ENCODE results near the gene FKBP3.

The FKBP3 gene

GRCh38 chr14:45078323-45078722 lies 56.0 kb downstream of the FKBP3 start:
- TF ChIP-seq, protein P1, sequence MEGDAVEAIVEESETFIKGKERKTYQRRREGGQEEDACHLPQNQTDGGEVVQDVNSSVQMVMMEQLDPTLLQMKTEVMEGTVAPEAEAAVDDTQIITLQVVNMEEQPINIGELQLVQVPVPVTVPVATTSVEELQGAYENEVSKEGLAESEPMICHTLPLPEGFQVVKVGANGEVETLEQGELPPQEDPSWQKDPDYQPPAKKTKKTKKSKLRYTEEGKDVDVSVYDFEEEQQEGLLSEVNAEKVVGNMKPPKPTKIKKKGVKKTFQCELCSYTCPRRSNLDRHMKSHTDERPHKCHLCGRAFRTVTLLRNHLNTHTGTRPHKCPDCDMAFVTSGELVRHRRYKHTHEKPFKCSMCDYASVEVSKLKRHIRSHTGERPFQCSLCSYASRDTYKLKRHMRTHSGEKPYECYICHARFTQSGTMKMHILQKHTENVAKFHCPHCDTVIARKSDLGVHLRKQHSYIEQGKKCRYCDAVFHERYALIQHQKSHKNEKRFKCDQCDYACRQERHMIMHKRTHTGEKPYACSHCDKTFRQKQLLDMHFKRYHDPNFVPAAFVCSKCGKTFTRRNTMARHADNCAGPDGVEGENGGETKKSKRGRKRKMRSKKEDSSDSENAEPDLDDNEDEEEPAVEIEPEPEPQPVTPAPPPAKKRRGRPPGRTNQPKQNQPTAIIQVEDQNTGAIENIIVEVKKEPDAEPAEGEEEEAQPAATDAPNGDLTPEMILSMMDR (IDR thresholded peaks at IDR 0.05; ENCODE audit: insufficient read depth, missing control alignments): no peak
- no peak for DNase-seq (ENCODE audit: insufficient read length, low spot score)
- FAIRE-seq: no peak

DNA sequence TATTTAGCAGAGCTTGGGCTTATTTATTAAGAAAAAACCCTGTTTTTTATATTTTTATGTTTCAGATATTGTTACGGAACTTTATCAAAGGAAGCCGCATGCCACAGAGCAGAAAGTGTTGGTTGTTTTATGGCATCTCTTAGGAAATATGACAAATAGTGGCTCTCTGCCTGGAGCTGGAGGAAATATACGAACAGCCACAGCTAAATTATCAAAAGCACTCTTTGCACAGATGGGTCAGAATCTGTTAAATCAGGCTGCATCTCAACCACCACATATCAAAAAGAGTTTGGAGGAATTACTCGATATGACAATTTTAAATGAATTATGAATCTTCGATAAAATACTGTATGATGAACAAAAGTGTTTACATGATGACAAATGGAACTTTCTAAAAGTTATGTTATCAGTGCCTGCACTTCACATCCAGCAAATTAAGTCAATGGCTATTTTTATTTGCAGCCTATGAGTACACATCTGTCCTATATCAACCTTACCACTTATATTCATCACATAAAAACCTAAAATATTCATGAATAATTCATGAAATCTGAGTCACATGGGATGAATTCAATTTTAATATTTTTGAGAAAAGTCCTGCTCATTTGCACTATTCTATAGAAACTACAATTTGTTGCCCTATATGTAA lies 60.9 kb downstream of the FKBP3 start:
- TF ChIP-seq, protein P1 (IDR thresholded peaks at IDR 0.05; ENCODE audit: insufficient read depth, missing control alignments): no peak
- FAIRE-seq: peak; percentile 69
- DNase-seq (ENCODE audit: insufficient read length, low spot score): no peak

DNA sequence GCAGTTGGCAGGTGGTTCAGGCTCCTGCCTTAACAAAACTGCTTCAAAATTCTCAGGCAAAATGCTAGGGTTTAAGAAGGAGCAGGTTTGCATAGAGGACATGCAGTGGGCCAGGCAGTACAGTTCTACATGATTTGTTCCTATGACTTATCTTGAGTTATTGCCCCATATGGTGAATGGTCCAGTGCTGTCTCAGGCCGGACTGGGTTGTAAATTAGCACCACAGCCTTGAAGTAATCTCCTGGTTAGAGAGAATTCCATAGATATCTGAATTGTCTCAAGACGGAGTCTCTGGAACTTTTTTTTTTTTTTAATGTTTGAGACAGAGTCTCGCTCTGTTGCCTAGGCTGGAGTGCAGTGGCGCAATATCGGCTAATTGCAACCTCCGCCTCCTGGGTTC lies 62.2 kb downstream of the FKBP3 start:
- FAIRE-seq (no peak), DNase-seq (ENCODE audit: insufficient read length, low spot score) (no peak)
- TF ChIP-seq, protein P1 (IDR thresholded peaks at IDR 0.05; ENCODE audit: insufficient read depth, missing control alignments): no peak

DNA sequence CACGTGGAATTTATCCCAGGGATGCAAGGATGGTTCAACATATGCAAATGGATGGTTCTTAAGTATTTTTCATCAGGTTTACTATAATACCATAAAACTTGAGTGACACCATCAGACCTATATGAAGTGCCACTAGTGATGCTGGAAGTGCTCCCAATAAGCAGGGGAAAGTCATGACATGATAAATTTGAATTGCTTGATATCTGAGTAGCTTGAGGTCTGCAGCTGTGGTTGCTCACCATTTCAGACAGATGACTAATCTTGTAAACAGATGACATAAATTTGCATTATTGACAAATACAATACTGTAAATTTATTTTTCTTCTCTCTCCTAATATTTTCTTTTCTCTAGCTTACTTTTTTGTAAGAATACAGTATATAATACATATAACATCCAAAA lies 64.1 kb downstream of the FKBP3 start:
- TF ChIP-seq, protein P1 (IDR thresholded peaks at IDR 0.05; ENCODE audit: insufficient read depth, missing control alignments): no peak
- no peak for FAIRE-seq
- no peak for DNase-seq (ENCODE audit: insufficient read length, low spot score)

DNA sequence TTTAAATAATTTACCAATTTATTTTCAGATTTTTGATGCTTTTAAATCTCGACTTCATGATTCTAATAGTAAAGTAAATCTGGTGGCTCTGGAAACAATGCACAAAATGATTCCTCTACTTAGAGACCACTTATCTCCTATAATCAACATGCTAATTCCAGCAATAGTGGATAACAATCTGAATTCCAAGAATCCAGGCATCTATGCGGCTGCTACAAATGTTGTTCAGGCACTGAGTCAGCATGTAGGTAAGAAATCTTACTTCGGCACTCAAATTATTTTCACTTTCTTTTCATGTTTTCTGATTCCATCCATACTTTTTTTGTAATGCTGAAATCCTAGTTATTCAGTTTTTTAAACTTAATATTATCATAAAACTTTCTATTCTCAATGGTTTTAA lies 65.9 kb downstream of the FKBP3 start:
- TF ChIP-seq, protein P1 (IDR thresholded peaks at IDR 0.05; ENCODE audit: insufficient read depth, missing control alignments): no peak
- FAIRE-seq: no peak
- no peak for DNase-seq (ENCODE audit: insufficient read length, low spot score)

DNA sequence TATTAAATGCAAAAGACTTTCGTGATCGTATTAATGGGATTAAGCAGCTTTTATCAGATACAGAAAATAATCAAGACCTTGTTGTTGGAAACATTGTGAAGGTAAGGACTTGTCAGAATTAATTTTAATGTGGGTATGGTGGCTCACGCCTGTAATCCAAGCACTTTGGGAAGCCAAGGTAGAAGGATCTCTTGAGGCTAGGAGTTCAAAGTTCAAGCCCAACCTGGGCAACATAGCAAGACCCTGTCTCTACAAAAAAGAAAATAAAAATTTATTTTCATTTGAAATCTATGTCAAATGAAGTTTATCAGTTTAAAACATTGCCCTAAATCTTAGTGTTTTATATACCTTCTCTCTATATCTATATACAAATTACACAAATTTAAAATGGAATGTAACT lies 67.6 kb downstream of the FKBP3 start:
- no peak for DNase-seq (ENCODE audit: insufficient read length, low spot score)
- FAIRE-seq: no peak
- TF ChIP-seq, protein P1 (IDR thresholded peaks at IDR 0.05; ENCODE audit: insufficient read depth, missing control alignments): no peak

- TF ChIP-seq, protein P1 (IDR thresholded peaks at IDR 0.05; ENCODE audit: insufficient read depth, missing control alignments): no peak
- FAIRE-seq: peak; percentile 35
- DNase-seq (ENCODE audit: insufficient read length, low spot score): no peak
Observed at GRCh38 chr14:45065956-45066355, 68.3 kb downstream of the FKBP3 start.
